Transverse colon (tissue), 4 donors: Measurements from ENCODE around the gene SRD5A2.

ENCODE experiments used
- CTCF ChIP-seq, 5 experiments: fragments of 200-600 bp in 3 of 5; fragments of 450-650 bp in 2 of 5; sonication (generic) in 3 of 5; IDR thresholded peaks; 1 replicate in 2 of 5; 2 replicates in 3 of 5; pipeline ENCODE4 v1.5.1; 2016 to 2017; ENCODE audit warnings: antibody characterized with exemption in 5 of 5, inconsistent platforms in 3 of 5, mild to moderate bottlenecking in 2 of 5, moderate library complexity in 1 of 5
- EP300 ChIP-seq: sonication (generic); formaldehyde crosslinking; IDR thresholded peaks from one replicate; pipeline ENCODE4 v1.6.1; 2017; ENCODE audit warnings: antibody characterized with exemption, low read depth
- POLR2A ChIP-seq: fragments of 450-650 bp; IDR thresholded peaks from one replicate; pipeline ENCODE4 v1.6.1; 2016; ENCODE audit warnings: antibody characterized with exemption, mild to moderate bottlenecking, moderate library complexity
- POLR2AphosphoS5 ChIP-seq, 3 donors: sonication (generic); formaldehyde crosslinking; IDR thresholded peaks; one replicate each; pipeline ENCODE4 v1.6.1; 2016; ENCODE audit warnings: antibody characterized with exemption in 3 of 3

GRCh38 chr2:31476511-31477180 lies 104.1 kb downstream of the SRD5A2 start:
- TF ChIP-seq POLR2A = no peak
- TF ChIP-seq CTCF (IDR thresholded peaks at IDR 0.05) = no peak
- no peak for TF ChIP-seq POLR2AphosphoS5 (IDR thresholded peaks at IDR 0.05)
- no peak for TF ChIP-seq EP300
